Stomach (tissue), 4 donors: ENCODE data around the gene RGS10.

Experiments
- EP300 ChIP-seq: sonication (generic); formaldehyde crosslinking; IDR thresholded peaks from one replicate; pipeline ENCODE4 v1.6.1; 2017; ENCODE audit warnings: antibody characterized with exemption
- POLR2A ChIP-seq, 4 donors: fragments of 450-650 bp; IDR thresholded peaks; one replicate each; pipeline ENCODE4 v1.6.1; 2016; ENCODE audit warnings: antibody characterized with exemption in 4 of 4, control low read depth in 2 of 4, mild to moderate bottlenecking in 1 of 4, moderate library complexity in 1 of 4
- POLR2AphosphoS5 ChIP-seq, 3 donors: sonication (generic); formaldehyde crosslinking; IDR thresholded peaks; one replicate each; pipeline ENCODE4 v1.6.1; 2016; ENCODE audit warnings: antibody characterized with exemption in 3 of 3
- TF ChIP-seq, protein P1 (sequence below), 7 experiments: fragments of 450-650 bp in 4 of 7; fragments of 200-600 bp in 3 of 7; sonication (generic) in 3 of 7; IDR thresholded peaks; one replicate each; pipeline ENCODE4 v1.5.1; 2016 to 2019; ENCODE audit warnings: antibody characterized with exemption in 7 of 7, control low read depth in 2 of 7, mild to moderate bottlenecking in 1 of 7

DNA sequence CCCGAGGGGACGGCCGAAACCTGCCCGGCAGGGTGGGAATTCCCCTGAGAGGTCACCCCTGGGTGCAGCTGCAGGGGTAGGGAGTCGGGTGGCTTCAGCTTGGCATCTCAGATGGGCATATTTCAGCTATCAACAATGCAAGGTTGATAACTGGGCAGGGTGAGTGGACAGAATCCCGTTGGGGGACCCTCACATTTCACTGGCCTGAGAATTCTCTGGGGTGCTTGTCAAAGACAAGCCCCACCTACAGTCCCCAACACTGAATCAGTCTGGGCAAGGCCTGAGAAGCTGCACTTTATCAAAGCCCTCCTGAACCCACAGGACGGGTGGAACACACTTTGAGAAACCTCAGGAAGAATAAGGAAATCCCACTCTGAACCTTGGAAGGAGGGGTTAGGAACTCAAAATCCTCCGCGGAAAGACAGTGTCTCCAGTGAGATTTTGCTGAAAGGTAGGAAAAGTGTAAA is 3.1 kb downstream of the RGS10 start:
- TF ChIP-seq, protein P1, sequence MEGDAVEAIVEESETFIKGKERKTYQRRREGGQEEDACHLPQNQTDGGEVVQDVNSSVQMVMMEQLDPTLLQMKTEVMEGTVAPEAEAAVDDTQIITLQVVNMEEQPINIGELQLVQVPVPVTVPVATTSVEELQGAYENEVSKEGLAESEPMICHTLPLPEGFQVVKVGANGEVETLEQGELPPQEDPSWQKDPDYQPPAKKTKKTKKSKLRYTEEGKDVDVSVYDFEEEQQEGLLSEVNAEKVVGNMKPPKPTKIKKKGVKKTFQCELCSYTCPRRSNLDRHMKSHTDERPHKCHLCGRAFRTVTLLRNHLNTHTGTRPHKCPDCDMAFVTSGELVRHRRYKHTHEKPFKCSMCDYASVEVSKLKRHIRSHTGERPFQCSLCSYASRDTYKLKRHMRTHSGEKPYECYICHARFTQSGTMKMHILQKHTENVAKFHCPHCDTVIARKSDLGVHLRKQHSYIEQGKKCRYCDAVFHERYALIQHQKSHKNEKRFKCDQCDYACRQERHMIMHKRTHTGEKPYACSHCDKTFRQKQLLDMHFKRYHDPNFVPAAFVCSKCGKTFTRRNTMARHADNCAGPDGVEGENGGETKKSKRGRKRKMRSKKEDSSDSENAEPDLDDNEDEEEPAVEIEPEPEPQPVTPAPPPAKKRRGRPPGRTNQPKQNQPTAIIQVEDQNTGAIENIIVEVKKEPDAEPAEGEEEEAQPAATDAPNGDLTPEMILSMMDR (IDR thresholded peaks at IDR 0.05), result no peak
- TF ChIP-seq POLR2A (IDR thresholded peaks at IDR 0.05) (no peak), POLR2AphosphoS5 (IDR thresholded peaks at IDR 0.05) (no peak), EP300 (no peak)
